Mucosa of descending colon (tissue), 3 donors: Measurements from ENCODE around the gene ANO4. TPM values are rescaled to one million over a fixed set of nuclear protein-coding genes. Genes with fewer than 3 reads are reported as not detected.

Experiments
- ATAC-seq: fragments of 200-7000 bp; cut with Tn5 transposase; one replicate; pipeline ENCODE4 v1.9.1; 2020; ENCODE audit warnings: mild to moderate bottlenecking, moderate library complexity
- DNase-seq, 3 donors: peaks; one replicate each; pipeline ENCODE4 v3.0.0-alpha.2; 2020
- H3K36me3 ChIP-seq: fragments of 200-600 bp; one replicate; pipeline ENCODE4 v1.8.0; 2021; ENCODE audit warnings: low read depth, mild to moderate bottlenecking
- H3K4me1 ChIP-seq: fragments of 200-600 bp; one replicate; pipeline ENCODE4 v1.8.0; 2021; ENCODE audit warnings: low read depth, mild to moderate bottlenecking
- H3K4me3 ChIP-seq: fragments of 200-600 bp; one replicate; pipeline ENCODE4 v1.8.0; 2021; ENCODE audit warnings: mild to moderate bottlenecking
- H3K9me3 ChIP-seq: fragments of 200-600 bp; one replicate; pipeline ENCODE4 v1.8.0; 2021; ENCODE audit warnings: mild to moderate bottlenecking
- intact Hi-C, 2 donors: fragments of 100-400 bp; cut with DNase I in 1 of 2; cut with micrococcal nuclease in 1 of 2; formaldehyde crosslinking; loops; one replicate each; pipeline versions ENCODE4 v1.11.0 to v1.11.1; 2022; cut with DNase I, micrococcal nuclease
- total RNA-seq, 3 donors: library from RNA; stranded (reverse); fragmentation: NEBNext Ultra II Directional in 2 of 3; extraction: Animal tissue kit (Norgen Biotek cat#: 25700) in 2 of 3; gene quantifications; one replicate each; pipeline versions ENCODE4 v1.2.1 to v1.2.4, GENCODE V29; 2021 to 2023
- TF ChIP-seq, protein P1 (sequence below): fragments of 200-600 bp; IDR thresholded peaks from one replicate; pipeline ENCODE4 v1.8.0; 2022; ENCODE audit warnings: antibody characterized with exemption, mild to moderate bottlenecking
- donor health status: DM: no; HTN: no; CAD: no; lungs with moderate emphysema.
- donor health status: DM: no; HTN: no; CAD: no.
- donor health status: DM: no; HTN: yes; CAD: no.

Gene ANO4
- total RNA-seq, 3 donors from 2014 or later, result 0.13 to 1.9 (median 0.14) TPM

DNA sequence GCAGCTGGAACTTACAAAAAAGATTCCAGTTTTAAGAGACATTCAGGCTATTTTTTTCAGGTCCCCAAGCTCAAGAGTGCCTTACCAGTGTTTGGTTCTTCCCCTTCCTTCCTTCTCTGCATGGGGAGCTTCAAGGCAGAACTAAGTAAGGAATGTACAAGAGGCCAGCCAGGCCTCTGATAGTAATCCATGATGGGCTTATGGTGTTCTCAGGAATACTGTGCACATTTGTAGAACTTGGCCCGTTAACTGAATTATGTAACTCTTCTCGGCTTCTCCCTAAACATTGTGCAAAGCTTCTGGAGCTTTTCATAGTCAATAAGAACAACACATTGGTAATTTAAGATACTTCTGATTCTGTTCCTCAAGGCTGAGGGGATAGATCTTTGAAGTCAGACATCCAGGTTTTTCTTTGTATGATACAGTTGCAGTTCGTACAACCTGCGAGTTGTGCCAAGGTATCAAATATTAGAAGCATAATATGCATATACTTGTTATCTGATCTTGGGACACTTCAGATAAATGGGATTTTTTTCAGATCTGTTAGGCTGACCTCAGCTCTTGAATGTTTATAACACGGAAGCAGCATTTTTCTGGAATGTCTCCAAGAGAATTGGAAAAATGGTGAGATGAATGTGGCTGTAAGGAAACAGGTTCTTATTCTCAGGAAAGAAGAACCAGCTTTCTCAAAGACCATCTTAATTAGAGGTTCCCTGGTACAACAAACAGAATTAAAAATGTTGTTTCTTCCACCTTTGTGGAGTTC is 148.6 kb downstream of the ANO4 start:
- intact Hi-C loops, result no loop called here
- TF ChIP-seq, protein P1, sequence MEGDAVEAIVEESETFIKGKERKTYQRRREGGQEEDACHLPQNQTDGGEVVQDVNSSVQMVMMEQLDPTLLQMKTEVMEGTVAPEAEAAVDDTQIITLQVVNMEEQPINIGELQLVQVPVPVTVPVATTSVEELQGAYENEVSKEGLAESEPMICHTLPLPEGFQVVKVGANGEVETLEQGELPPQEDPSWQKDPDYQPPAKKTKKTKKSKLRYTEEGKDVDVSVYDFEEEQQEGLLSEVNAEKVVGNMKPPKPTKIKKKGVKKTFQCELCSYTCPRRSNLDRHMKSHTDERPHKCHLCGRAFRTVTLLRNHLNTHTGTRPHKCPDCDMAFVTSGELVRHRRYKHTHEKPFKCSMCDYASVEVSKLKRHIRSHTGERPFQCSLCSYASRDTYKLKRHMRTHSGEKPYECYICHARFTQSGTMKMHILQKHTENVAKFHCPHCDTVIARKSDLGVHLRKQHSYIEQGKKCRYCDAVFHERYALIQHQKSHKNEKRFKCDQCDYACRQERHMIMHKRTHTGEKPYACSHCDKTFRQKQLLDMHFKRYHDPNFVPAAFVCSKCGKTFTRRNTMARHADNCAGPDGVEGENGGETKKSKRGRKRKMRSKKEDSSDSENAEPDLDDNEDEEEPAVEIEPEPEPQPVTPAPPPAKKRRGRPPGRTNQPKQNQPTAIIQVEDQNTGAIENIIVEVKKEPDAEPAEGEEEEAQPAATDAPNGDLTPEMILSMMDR, result no peak
- no peak for ATAC-seq

DNA sequence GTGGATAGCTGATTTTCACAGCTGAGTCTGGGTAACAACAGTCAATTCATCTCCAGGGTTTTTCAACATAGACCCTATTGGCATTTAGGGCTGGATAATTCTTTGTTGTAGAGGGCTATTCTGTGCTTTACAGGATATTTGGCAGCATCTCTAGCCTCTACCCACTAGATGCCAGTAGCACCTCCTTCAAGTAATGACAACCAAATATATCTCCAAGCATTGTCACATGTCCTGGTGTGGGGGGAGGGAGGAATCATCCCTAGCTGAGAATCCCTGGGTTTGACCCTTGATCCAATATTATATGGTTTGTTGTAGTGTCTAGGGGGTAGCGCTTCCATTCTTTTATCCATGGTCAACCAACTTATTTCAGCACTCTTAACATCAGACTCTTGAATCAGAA is 157.2 kb downstream of the ANO4 start:
- Histone ChIP-seq H3K9me3 (no peaks in the 10 kb centered on the region), H3K4me3 (no peak overlapping the region), H3K4me1 (no peaks in the 10 kb centered on the region), H3K36me3 (no peaks in the 10 kb centered on the region)
- intact Hi-C loops, result no loop called here
- DNase-seq (no peak), ATAC-seq (no peak)
- TF ChIP-seq, protein P1, result no peak

More for the DNA sequence above, 148.6 kb downstream of the ANO4 start:
- Histone ChIP-seq H3K4me1 (no peaks in the 10 kb centered on the region), H3K4me3 (no peak overlapping the region), H3K9me3 (peaks cover 4% of the 10 kb centered on the region), H3K36me3 (no peaks in the 10 kb centered on the region)
- no peak for DNase-seq

DNA sequence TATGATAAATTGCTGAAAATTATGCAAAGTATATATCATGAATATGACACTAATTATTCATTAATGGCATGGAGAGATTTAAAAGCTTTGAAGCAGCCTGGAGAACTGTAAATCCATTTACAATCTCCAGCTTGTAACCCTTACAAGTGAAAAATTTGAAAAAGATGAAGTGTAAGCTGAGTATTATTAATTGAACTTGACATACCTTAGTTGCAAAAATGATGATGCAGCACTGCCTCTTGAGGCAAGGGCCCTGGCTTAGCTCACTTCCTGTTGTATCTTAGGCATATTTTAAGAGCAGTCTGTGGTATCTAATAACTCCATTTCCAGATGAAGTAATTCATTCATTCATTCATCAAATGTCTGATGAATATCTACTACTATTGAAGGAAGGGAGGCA is 158.6 kb downstream of the ANO4 start:
- intact Hi-C loops, result no loop called here
- no peak overlapping the region for H3K4me3 ChIP-seq
- TF ChIP-seq, protein P1, result no peak
- H3K9me3 ChIP-seq, result no peaks in the 10 kb centered on the region
- H3K4me1 ChIP-seq, result no peaks in the 10 kb centered on the region
- DNase-seq, result no peak
- no peaks in the 10 kb centered on the region for H3K36me3 ChIP-seq
- no peak for ATAC-seq

DNA sequence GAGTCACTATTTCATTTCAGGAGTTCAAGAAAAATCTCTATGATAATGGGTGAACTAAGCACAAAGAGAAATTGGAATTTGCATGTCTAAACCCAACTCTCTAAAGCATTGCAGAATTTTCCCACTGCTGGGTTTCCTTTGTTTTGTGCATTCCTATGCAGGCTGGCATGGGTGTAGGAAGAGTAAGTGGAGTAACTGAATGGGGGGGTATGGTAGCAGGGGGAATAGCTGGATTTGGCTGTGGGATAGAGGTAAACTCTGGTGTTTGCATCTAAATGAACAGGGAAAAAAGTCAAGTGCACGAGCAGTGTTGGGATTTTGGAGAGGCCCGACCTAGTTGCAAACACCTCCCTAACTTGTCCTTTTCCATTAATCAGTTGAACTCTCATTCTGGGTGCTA is 159.1 kb downstream of the ANO4 start:
- ATAC-seq (no peak), DNase-seq (no peak)
- H3K9me3 ChIP-seq, result no peaks in the 10 kb centered on the region
- intact Hi-C loops, result no loop called here
- no peak overlapping the region for H3K4me3 ChIP-seq
- H3K36me3 ChIP-seq, result no peaks in the 10 kb centered on the region
- H3K4me1 ChIP-seq, result no peaks in the 10 kb centered on the region
- TF ChIP-seq, protein P1, result no peak

DNA sequence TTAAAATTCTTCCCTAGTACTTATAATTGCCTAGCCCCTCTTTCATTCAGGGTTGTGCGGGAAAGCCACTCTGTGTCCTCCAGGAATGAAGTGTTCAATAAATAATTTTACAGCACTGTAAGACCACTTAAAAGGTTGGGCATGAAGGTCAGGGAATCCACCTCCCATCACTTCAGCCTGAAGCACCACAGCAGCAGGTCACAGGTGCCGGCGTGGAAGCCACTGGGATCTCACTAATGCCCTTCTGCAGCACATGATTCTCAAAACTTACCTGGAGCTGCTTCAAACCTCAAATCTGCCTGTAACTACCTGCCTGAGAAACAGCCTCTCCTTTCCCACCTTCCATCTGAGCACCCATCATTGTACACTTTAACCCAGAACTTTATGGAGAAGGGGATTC is 159.5 kb downstream of the ANO4 start:
- H3K36me3 ChIP-seq, result no peaks in the 10 kb centered on the region
- no peaks in the 10 kb centered on the region for H3K4me1 ChIP-seq
- TF ChIP-seq, protein P1, result no peak
- H3K4me3 ChIP-seq, result no peak overlapping the region
- H3K9me3 ChIP-seq, result no peaks in the 10 kb centered on the region
- DNase-seq (no peak), ATAC-seq (no peak)
- intact Hi-C loops, result no loop called here

DNA sequence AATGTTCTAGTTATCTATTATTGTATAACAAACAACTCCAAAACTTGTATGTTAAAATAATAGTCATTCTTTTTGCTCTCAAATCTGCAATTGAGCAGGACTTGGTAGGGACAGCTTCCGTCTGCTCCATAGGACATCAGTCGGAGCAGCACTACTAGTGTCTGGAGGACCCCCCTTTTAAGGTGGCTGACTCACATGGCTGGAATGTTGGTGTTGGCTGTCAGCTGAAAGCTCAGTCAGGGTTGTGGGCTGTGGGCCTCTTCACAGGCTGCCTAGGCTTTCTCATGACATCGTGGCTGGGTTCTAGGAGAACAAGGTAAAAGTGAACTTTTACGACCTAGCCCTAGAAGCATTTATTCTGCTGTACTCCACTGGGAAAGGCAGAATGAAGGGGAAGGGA is 160.6 kb downstream of the ANO4 start:
- DNase-seq (no peak), ATAC-seq (no peak)
- intact Hi-C loops, result no loop called here
- TF ChIP-seq, protein P1, result no peak
- no peak overlapping the region for H3K4me3 ChIP-seq
- no peaks in the 10 kb centered on the region for H3K4me1 ChIP-seq
- no peaks in the 10 kb centered on the region for H3K36me3 ChIP-seq
- no peaks in the 10 kb centered on the region for H3K9me3 ChIP-seq
